ENCODE results near the gene FPGS. TPM values are rescaled to one million over a fixed set of nuclear protein-coding genes. Genes with fewer than 3 reads are reported as not detected.
"Not testable (repeated sequence)": the region's sequence is repeated elsewhere in the genome, so short reads cannot be mapped to it uniquely, and the experiment has no call there.

FPGS gene, protein sequence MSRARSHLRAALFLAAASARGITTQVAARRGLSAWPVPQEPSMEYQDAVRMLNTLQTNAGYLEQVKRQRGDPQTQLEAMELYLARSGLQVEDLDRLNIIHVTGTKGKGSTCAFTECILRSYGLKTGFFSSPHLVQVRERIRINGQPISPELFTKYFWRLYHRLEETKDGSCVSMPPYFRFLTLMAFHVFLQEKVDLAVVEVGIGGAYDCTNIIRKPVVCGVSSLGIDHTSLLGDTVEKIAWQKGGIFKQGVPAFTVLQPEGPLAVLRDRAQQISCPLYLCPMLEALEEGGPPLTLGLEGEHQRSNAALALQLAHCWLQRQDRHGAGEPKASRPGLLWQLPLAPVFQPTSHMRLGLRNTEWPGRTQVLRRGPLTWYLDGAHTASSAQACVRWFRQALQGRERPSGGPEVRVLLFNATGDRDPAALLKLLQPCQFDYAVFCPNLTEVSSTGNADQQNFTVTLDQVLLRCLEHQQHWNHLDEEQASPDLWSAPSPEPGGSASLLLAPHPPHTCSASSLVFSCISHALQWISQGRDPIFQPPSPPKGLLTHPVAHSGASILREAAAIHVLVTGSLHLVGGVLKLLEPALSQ
- 33.5 TPM for polyA plus RNA-seq
- long read RNA-seq, donor 1, partial matches to known transcripts, result 0 of 8 reads
- long read RNA-seq, donor 1, other reads (novel, unspliced or antisense), result 0 of 8 reads
- long read RNA-seq, donor 2, transcript FPGS-203 (15 exons, 2,279 nt), result major isoform, 5 of 8 reads
- long read RNA-seq, donor 2, partial matches to known transcripts, result 0 of 8 reads
- long read RNA-seq, donor 2, other reads (novel, unspliced or antisense), result 0 of 8 reads
- long read RNA-seq, donor 3, result 0 reads
- long read RNA-seq, donor 4, partial matches to known transcripts, result 0 of 1 reads
- long read RNA-seq, donor 4, other reads (novel, unspliced or antisense), result 0 of 1 reads
- long read RNA-seq, donor 5, partial matches to known transcripts, result 0 of 8 reads
- long read RNA-seq, donor 5, other reads (novel, unspliced or antisense), result 0 of 8 reads
- long read RNA-seq, donor 6, transcript FPGS-203 (15 exons, 2,279 nt), result major isoform, 6 of 15 reads
- long read RNA-seq, donor 6, partial matches to known transcripts, result 5 of 15 reads
- long read RNA-seq, donor 6, other reads (novel, unspliced or antisense), result 0 of 15 reads
- long read RNA-seq, donor 7, partial matches to known transcripts, result 0 of 6 reads
- long read RNA-seq, donor 7, other reads (novel, unspliced or antisense), result 0 of 6 reads
- long read RNA-seq, donor 8, transcript FPGS-203 (15 exons, 2,279 nt), result major isoform, 10 of 12 reads
- long read RNA-seq, donor 8, partial matches to known transcripts, result 0 of 12 reads
- long read RNA-seq, donor 8, other reads (novel, unspliced or antisense), result 0 of 12 reads
- long read RNA-seq, donor 9, transcript FPGS-203 (15 exons, 2,279 nt), result major isoform, 7 of 14 reads
- long read RNA-seq, donor 9, partial matches to known transcripts, result 5 of 14 reads
- long read RNA-seq, donor 9, other reads (novel, unspliced or antisense), result 0 of 14 reads
- long read RNA-seq, donor 10, transcript FPGS-203 (15 exons, 2,279 nt), result major isoform, 8 of 8 reads
- long read RNA-seq, donor 10, partial matches to known transcripts, result 0 of 8 reads
- long read RNA-seq, donor 10, other reads (novel, unspliced or antisense), result 0 of 8 reads
- long read RNA-seq, donor 11, partial matches to known transcripts, result 0 of 5 reads
- long read RNA-seq, donor 11, other reads (novel, unspliced or antisense), result 0 of 5 reads

DNA sequence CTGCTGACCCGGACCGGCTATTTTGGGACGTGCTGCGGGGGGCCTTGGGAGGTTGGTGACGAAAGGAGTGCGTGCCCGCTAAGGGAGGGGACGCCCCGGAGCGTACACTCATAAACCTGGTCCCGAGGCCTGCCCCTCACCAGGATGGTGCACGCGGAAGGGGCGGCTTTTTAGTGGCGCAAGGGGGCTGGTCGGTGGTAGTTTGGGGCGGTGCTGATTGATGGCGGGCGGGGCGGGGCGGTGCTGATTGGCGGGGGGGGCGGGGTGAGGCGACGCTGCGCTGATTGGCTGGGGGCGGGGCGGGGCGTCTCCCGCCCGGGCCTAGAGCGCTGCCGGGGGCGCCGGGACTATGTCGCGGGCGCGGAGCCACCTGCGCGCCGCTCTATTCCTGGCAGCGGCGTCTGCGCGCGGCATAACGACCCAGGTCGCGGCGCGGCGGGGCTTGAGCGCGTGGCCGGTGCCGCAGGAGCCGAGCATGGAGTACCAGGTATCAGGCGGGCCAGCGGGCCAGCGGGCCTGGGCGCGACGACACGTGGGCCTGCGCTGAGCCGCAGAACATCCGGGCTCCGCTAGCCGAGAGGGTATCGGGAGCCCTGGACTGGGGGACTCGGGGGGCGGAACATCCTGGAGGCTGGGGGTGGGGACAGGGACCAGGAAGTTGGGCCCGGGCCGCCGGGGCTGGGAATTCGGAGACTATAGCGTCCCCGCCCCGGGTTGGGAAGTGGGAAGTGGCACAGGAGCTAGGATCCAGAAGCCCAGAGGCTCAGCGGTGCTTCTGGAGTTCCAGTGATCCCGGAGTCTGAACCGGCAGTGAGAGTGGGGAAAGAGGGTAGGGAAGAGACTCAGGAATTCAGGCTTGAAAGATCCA lies at the start of gene FPGS:
FPGS (plus strand) TSS at position 307 of the 868 bp plus-strand sequence; CDS start at position 350, 43 bp downstream.
- no peaks in the 10 kb centered on the region for H3K27me3 ChIP-seq (ENCODE audit: control insufficient read depth, insufficient read depth, low read length)

DNA sequence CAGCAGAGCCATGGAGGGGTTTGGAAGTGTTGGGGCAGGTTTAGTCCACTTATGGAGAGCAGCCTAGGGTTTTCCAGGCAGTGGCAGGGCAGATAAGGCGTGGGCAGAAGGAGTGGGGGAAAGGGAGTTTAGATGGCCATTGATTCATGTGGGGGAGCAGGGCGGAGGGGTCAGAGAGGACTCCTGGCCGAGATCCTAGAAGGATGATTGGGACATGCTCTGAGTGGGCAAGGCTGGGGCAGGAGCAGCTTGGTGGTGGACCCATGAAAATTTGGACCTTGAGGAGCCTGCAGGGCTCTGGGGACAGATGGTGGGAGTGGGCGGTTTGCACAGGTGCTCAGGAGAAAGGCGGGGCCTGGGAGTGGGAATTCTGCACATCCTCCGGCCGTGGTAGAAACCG lies 49.5 kb upstream of the FPGS start:
- DNase-seq, result no peak
- Histone ChIP-seq H3K4me3 (ENCODE audit: low read length) (no peak overlapping the region), H3K4me1 (ENCODE audit: control insufficient read depth, insufficient read depth, low read length) (no peaks in the 10 kb centered on the region), H3K9me3 (ENCODE audit: control insufficient read depth, low read depth, low read length) (peaks cover 7% of the 10 kb centered on the region), H3K27ac (ENCODE audit: low read length) (no peak overlapping the region), H3K27me3 (ENCODE audit: control insufficient read depth, insufficient read depth, low read length) (peaks cover 48% of the 10 kb centered on the region), H3K36me3 (ENCODE audit: control insufficient read depth, insufficient read depth, low read length) (no peaks in the 10 kb centered on the region)
- WGBS (ENCODE audit: insufficient coverage, low lambda C conversion rate), result no CpG with 5 or more reads among the region's 8 CpGs

More for the DNA sequence above, at the start of gene FPGS:
- H3K27ac ChIP-seq (ENCODE audit: low read length), result peak within 1 kb of the TSS; percentile 71
- WGBS (ENCODE audit: insufficient coverage, low lambda C conversion rate), result 0% methylated on average over 2 of the region's 83 CpGs
- H3K36me3 ChIP-seq (ENCODE audit: control insufficient read depth, insufficient read depth, low read length), result peaks cover 21% of the 10 kb centered on the region
- peak within 1 kb of the TSS; percentile 65 for H3K4me3 ChIP-seq (ENCODE audit: low read length)
- H3K9me3 ChIP-seq (ENCODE audit: control insufficient read depth, low read depth, low read length), result no peaks in the 10 kb centered on the region
- peaks cover 20% of the 10 kb centered on the region for H3K4me1 ChIP-seq (ENCODE audit: control insufficient read depth, insufficient read depth, low read length)
- peak; percentile 82 to 94 for DNase-seq

DNA sequence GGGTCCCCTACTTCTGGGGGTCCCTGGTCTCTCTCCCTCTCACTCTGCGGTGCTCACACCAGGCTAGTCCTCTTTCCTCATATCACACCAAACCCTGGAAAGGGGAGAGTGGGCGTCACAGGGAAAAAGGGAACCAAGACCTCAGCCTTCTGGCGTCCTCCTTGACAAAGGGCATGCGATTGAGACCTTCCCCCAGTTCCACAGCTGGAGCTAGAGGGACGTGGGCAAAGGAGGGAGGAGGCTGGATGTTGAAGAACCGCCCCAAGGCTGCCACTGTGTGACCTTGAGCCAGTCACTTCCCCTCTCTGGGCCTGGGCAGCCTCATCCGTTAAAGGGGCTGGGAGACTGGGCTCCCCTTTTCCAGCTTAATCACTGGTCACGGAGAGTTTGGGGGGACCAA lies 49.1 kb upstream of the FPGS start:
- Histone ChIP-seq H3K4me3 (ENCODE audit: low read length) (no peak overlapping the region), H3K36me3 (ENCODE audit: control insufficient read depth, insufficient read depth, low read length) (no peaks in the 10 kb centered on the region), H3K9me3 (ENCODE audit: control insufficient read depth, low read depth, low read length) (peaks cover 7% of the 10 kb centered on the region), H3K27me3 (ENCODE audit: control insufficient read depth, insufficient read depth, low read length) (peaks cover 48% of the 10 kb centered on the region), H3K4me1 (ENCODE audit: control insufficient read depth, insufficient read depth, low read length) (no peaks in the 10 kb centered on the region), H3K27ac (ENCODE audit: low read length) (no peak overlapping the region)
- no CpG with 5 or more reads among the region's 8 CpGs for WGBS (ENCODE audit: insufficient coverage, low lambda C conversion rate)
- no peak for DNase-seq

DNA sequence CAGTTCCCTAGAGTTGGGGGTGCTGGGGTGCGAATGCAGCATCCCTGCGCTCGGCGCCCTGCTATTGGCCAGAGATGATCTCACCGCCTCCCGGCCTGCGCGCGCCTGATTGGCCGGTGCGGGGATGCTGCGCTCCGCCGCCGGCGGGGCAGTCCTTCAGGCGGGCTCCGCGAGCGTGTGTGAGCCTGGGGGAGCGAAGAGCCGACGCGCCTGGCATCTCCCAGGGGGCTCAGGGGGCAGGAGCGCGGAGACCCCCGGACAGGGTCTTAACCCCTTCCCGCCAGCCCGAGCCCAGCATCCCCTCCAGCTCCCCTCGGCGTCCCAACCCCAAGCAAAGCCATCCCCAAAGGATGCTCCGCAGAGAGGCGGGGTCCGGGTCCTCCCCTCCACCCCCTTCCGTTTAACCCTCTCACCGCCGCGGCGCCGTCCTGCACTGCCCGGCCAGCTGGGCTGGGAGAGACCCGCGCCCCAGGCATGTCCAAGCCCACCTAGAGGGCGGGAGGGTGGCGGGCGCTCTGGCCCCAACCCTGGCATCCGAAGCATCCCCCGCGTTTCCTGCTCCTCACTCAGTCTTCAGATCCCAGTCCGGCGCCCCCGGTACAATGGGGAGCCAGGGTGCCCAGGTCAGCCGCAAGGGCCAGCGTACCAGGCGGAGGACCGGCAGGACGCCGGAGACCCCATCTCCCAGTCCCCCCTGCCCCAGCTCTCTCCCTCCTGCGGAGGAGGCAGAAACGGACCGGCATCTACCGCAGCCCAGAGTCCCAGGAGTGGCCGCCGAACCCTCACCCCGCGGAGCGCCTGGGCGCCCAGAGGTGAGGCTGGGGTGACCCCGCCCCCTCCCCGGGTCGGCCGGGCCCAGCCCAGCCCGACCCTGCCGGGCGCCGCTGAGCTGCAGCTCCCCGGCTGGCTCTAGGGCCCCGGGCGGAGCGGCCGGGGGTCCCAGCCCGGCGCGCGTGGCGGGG lies 48.3 kb upstream of the FPGS start:
- H3K4me3 ChIP-seq (ENCODE audit: low read length), result peak overlapping the region; percentile 21
- DNase-seq, result peak in 1 of 2 donors; percentile 30
- no peaks in the 10 kb centered on the region for H3K4me1 ChIP-seq (ENCODE audit: control insufficient read depth, insufficient read depth, low read length)
- H3K36me3 ChIP-seq (ENCODE audit: control insufficient read depth, insufficient read depth, low read length), result no peaks in the 10 kb centered on the region
- H3K9me3 ChIP-seq (ENCODE audit: control insufficient read depth, low read depth, low read length), result peaks cover 7% of the 10 kb centered on the region
- no CpG with 5 or more reads among the region's 86 CpGs for WGBS (ENCODE audit: insufficient coverage, low lambda C conversion rate)
- H3K27me3 ChIP-seq (ENCODE audit: control insufficient read depth, insufficient read depth, low read length), result peaks cover 52% of the 10 kb centered on the region
- H3K27ac ChIP-seq (ENCODE audit: low read length), result no peak overlapping the region

DNA sequence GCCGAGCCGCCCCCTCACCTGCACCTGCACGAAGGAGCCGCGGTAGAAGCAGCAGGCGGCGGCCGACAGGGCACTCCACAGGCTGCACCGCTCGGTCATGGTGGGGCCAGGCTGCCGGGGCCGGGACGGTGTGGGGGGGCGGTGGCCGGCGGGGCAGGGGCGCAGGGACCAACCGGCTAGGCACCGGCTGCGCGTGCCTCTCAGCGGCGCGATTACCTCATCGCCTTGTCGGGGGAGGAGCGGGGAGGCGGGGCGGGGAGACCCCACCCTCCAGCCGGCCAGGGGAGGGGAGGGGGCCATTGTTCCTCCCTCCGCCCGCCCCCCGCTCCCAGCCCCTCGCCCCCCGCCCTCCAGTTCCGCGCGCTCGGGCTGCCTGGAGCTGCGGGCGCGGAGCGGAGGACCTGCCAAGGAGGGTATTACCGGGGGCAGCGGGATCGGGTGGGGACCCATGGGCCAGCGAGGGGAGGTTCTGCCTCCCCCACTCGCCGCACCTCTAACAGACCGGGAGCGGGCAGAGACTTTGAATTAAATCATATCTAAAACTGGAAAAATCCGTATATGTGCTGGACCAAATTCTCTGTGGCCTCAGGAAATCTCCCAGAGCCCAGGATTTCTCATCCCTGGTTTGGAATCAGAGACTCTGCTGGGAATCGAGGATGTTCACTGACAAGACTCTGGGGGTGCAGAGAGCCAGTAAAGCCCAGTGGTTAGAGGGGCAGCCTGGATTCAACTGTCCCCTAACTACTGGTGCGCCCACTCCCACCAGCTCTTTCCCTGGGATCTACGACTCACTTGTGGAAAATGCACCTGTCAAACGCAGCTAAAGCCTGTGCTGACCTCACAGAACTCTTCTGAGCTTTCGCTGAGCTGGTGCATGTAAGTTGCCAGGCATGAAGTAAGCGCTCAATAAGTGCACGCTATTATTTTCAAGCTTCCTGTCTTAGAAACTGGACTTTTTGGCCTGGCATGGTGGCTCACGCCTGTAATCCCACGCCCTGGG lies 47.3 kb upstream of the FPGS start:
- peaks cover 7% of the 10 kb centered on the region for H3K9me3 ChIP-seq (ENCODE audit: control insufficient read depth, low read depth, low read length)
- H3K27me3 ChIP-seq (ENCODE audit: control insufficient read depth, insufficient read depth, low read length), result peaks cover 55% of the 10 kb centered on the region
- no peak overlapping the region for H3K4me3 ChIP-seq (ENCODE audit: low read length)
- no peak overlapping the region for H3K27ac ChIP-seq (ENCODE audit: low read length)
- H3K36me3 ChIP-seq (ENCODE audit: control insufficient read depth, insufficient read depth, low read length), result no peaks in the 10 kb centered on the region
- DNase-seq, result no peak
- H3K4me1 ChIP-seq (ENCODE audit: control insufficient read depth, insufficient read depth, low read length), result no peaks in the 10 kb centered on the region
- WGBS (ENCODE audit: insufficient coverage, low lambda C conversion rate), result no CpG with 5 or more reads among the region's 61 CpGs

DNA sequence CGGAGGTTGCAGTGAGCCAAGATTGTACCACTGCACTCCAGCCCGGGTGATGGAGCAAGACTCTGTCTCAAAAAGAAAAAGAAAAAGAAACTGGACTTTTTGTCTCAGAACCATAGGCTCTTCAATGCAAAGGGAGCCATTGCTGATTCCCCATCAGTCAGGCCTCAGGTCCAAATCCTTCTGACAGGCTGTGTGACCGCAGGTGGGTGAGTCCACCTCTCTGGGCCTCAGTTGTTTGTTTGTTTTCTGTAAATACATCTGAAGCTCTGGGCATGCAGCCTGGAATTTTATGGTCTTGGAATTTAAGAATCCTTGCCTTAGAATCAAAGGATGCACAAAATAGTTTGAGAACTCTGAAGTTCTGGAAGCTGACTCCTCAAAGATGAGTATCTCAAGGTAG lies 46.4 kb upstream of the FPGS start:
- no peak for DNase-seq
- Histone ChIP-seq H3K36me3 (ENCODE audit: control insufficient read depth, insufficient read depth, low read length) (no peaks in the 10 kb centered on the region), H3K27ac (ENCODE audit: low read length) (no peak overlapping the region), H3K27me3 (ENCODE audit: control insufficient read depth, insufficient read depth, low read length) (peaks cover 55% of the 10 kb centered on the region), H3K4me1 (ENCODE audit: control insufficient read depth, insufficient read depth, low read length) (no peaks in the 10 kb centered on the region), H3K9me3 (ENCODE audit: control insufficient read depth, low read depth, low read length) (peaks cover 5% of the 10 kb centered on the region), H3K4me3 (ENCODE audit: low read length) (no peak overlapping the region)
- no CpG with 5 or more reads among the region's 3 CpGs for WGBS (ENCODE audit: insufficient coverage, low lambda C conversion rate)

DNA sequence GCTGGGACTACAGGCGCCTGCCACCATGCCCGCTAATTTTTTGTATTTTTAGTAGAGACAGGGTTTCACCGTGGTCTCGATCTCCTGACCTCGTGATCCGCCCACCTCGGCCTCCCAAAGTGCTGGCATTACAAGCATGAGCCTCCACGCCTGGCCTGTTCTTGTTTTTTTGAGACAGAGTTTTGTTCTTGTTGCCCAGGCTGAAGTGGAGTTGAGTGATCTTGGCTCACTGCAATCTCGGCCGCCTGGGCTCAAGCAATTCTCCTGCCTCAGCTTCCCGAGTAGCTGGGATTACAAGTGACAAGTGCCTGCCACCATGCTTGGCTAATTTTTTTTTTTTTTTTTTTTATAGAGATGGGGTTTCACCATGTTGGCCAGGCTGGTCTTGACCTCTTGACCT lies 45.9 kb upstream of the FPGS start:
- WGBS (ENCODE audit: insufficient coverage, low lambda C conversion rate), result no CpG with 5 or more reads among the region's 11 CpGs
- not testable (repeated sequence) for H3K27ac ChIP-seq (ENCODE audit: low read length); H3K4me3 ChIP-seq (ENCODE audit: low read length); H3K36me3 ChIP-seq (ENCODE audit: control insufficient read depth, insufficient read depth, low read length); H3K4me1 ChIP-seq (ENCODE audit: control insufficient read depth, insufficient read depth, low read length); DNase-seq; H3K9me3 ChIP-seq (ENCODE audit: control insufficient read depth, low read depth, low read length)
- peaks cover 54% of the 10 kb centered on the region for H3K27me3 ChIP-seq (ENCODE audit: control insufficient read depth, insufficient read depth, low read length)

Data from large intestine (tissue), 12 donors.